GDM1 (cell line): ENCODE measurements around the gene RECK.

Source experiments
- DNase-seq: peaks from one replicate; lab custom pipeline; 2025; lab: John Stamatoyannopoulos, UW

The RECK gene

GRCh38 chr9:36138496-36138895 lies 101.8 kb downstream of the RECK start:
- no peak for DNase-seq

- DNase-seq: no peak
These were observed 102.2 kb downstream of the RECK start for GRCh38 chr9:36138901-36139300.

DNA sequence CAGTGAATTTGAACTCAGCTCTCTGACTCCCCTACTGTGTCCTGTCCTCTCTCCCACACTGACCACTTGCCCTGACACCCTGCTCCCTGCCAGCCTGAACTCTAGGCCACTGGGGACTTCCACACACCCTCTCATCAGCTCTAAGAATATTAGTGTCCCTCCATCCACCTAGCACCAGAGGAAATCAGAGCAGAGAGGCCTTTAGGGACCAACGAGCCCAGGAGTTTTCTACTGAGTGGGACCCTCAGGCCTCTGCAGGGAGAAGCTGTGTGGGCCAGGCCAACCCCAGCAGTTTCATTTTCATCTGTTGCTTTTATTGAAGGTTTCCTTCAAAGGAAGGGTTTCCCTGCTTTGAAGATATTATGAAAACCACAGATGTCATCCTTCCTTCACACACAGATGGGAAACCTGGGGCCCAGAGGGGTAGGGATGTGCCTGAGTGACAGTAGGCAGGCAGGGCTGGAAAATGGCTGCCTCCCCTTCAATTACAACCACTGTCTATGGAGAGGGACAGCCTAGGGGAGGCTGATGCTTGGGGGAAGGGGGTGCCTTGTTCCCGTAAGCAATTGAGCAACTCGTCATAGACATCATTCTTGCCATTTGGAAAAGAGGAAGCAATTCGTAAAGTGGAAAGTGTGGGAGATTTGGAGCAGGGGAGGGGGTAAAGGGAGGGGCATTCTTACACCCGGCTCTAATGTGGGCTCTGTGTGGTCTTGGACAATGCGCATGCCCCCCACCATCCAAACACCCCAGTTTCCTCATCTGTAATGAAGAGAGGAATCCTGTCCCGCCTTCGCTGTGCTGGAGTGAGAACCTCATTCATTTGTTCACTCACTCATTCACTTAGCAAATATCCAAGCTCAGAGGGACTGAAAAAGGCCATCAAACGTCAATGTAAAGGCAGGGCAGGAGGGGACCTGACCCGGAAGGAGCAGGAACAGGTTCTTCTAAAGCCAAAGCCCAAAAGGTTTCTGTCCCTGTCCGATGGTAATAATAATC lies 103.7 kb downstream of the RECK start:
- no peak for DNase-seq

DNA sequence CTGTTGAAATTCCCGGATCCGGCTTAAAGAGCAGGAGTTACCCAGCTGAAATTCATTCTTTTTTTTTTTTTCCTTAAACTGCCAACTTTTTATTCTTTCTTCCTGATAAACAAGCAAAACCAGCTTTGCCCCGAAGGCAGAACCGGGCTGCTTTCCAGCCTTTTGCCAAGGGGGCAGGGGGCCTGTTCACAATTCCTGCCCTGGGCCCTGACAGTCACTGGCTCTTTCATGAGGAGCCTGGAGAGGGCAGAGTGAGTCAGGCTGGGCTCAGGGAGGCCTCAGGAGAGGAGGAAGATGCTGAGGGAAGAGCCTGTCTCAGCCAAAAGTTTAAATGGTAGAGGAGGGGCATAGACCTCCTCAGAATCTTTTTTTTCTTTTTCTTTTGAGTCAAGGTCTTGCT lies 104.6 kb downstream of the RECK start:
- no peak for DNase-seq

DNA sequence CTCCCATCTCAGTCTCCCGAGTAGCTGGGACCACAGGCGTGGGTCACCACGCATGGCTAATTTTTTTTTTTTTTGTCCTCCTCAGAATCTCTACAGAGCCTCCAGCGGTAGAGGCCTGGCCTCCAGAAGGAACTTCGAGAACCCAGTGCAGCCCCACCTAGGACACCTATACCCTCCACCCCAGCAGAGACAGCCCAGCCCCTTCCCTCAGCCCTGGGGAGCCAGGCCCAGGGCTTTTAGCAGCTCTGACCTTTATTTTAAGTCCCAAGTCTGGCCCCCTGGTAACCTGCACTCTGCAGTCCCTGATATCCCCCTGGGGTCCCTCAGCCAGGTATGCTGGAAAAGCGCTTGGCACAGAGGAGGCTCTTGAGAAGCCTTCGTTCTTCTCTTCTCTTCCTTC lies 105.0 kb downstream of the RECK start:
- no peak for DNase-seq

DNA sequence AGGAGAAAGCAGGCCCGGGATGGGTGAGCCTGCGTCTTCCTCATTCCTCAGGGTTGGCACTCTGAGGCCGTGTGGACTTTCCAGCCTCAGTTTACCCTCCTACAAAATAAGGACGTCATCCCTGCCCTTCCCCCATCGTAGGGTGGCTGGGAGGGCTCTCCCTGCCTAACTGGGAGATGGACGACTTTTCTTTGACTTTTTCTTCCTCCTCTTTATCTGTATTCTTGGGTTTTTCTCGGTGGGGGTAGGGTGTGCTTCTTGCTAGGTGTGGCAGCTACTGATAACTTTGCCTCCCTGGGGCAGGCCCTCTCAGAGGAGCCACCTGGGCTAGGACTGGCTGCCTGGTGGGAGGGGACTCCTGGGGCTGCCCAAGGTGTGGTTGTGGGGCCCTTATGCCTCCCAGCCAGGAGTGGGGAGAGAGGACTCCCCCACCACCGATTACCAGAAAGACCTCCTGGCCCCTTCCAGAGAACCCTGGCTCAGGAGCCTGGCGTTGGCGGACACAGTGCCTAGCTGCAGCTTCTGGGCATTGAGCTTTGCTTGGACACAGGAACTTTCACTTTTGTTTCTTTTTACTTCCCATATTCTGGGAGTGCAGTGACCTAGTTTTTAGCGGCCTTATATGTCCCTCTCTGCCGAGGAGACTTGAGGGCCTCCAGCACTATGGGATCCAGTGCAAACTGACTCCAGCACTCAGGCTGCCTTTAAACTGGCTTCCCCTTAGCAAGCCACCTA lies 106.0 kb downstream of the RECK start:
- peak; percentile 30 for DNase-seq

GRCh38 chr9:36143245-36143641 lies 106.5 kb downstream of the RECK start:
- no peak for DNase-seq

DNA sequence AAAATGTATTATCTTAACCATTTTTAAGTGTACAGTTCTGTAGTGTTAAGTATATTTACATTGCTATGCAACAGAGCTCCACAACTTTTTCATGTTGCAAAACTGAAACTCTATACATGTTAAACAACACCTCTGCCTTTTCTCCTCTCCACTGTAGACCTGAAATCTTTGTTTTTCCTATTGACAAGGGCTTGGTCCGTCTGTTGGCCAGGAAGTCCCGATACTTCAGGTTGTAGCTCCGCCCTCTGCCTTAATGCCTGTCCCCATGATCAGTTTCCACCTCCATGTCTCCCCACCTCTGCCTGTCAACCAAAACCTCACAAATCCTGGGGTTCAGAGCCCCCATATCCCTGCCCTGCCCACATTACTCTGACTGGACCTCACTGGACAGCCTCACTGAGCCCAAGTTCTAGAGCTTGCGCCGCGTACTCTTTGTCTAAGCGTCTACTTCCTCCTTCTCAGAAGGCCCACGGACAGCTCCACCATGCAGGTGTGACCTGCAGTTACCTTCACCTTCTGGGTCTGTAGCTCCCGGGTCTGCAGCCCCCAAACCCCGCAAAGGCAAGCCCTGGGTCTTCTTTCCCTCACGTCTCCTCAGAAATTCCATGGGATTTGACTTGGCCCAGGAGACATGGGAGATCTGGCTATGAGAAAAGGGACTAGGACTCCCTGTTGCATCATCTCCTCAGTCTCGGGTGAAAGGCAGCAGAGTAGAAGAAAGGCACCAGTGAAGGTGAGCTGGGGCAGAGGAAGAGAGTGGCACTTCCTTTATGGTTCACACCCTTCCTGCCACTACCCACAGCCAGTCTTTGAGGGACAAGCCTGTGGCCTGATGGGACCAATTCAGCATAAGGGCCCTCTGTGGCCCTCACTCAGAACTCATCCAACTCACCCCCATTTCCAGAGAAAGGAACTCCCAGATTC lies 107.9 kb downstream of the RECK start:
- no peak for DNase-seq

DNA sequence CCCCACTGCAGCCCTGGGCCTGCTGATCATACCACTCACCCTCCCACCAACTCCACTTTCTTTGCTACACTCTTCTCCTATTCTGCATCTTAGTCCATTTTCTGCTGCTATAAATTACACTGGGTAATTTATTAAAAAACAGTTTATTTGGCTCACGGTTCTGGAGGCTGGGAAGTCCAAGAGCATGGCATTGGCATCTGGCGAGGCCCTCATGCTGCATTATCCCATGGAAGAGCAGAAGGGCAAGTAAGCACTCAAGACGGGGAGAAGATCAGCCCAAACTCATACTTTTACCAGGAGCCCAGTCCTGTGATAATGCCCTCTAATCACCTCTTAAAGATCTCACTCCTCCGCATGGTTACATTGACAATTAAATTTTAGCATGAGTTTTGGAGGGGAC lies 109.3 kb downstream of the RECK start:
- DNase-seq: no peak

DNA sequence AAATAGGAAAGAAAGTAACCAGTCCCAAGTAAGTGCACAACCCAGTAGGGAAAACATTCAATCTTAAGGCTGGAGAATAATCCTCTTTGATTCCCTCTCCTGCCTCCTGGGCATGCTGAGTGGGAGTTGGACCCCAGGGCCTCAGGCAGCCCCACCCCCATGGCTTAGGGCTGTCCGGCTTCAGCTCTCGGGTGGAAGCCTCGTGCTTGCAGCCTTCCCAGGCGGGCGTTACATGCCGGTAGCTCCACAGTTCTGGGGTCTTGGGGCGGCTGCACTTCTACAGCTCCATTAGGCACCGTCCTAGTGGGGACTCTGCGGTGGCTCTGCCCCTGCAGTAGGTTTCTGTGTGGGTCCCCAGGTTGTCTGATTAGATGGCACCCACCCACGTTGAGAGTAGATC lies 109.9 kb downstream of the RECK start:
- DNase-seq: no peak

DNA sequence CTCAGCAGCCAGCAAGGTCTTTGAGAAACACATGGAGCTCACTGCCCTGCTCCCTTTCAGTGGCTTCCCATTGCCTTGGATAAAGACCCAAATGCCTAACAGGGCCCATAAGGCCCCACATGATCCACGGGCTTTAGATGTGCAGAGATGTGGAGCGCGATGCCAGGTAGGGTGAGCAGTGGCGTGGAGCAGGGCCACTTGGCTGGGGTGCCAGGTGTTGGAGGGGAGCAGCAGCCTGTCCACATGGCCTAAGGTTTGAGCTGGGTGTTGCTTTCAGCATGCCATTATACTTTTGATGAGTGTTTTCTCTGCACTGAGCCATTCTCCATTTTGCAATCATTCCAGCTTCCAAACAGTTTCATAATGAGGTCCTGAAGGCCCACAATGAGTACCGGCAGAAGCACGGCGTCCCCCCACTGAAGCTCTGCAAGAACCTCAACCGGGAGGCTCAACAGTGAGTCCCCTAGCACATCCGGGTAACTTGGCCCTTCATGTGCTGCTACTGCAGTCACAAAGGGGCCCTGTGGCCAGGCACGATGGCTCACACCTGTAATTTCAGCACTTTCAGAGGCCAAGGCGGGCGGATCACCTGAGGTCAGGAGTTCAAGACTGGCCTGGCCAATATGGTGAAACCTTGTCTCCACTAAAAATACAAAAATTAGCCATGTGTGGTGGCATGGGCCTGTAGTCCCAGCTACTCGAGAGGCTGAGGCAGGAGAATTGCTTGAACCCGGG lies 110.9 kb downstream of the RECK start:
- DNase-seq: no peak

- no peak for DNase-seq
These were observed 111.8 kb downstream of the RECK start for GRCh38 chr9:36148311-36149051.

GRCh38 chr9:36149197-36149596 lies 112.5 kb downstream of the RECK start:
- DNase-seq: no peak

- no peak for DNase-seq
These were observed 114.0 kb downstream of the RECK start for GRCh38 chr9:36150574-36151315.

DNA sequence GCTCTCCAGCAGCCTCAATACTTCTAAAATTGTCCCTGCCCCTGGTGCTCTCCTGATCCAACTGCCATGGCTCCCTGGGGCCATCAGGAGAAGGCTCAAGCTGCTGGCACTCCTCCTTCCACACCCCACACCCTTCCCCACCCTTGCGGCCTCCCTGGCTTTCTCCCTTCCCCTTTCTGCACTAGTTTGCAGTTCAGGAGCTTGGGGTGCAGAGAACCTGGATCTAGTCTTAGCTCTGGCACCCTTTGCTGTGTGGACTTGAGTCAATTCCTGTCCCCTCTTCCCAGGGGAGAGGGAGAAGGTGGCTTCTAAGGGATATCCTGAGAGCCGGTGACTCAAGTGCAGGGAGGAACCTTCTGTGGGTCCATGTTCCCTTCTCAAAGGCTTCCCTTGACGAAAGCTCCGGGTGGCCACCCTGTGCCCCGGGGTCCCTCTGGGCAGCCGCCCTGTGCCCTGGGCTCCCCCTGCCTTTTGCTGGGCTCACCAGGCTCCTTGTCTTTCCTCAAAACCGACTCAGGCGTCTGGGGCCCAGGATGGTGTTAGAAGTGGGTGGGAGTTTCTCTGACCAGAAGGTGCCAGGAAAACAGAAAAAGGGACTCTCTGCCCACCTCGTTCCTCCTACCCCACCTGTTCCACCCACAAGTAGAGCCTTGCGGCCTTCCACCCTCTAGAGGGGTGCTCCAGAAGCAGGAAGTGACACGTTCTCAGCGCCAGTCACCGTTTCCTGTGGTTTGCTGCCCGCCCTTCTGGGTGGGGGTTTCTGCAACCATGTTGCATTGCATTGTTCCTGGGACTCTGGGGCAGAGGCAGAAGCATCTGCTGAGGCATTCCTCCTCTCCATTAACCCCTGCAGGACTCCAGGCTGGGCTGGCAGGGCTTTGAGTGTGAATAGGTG lies 114.8 kb downstream of the RECK start:
- DNase-seq: peak; percentile 88

DNA sequence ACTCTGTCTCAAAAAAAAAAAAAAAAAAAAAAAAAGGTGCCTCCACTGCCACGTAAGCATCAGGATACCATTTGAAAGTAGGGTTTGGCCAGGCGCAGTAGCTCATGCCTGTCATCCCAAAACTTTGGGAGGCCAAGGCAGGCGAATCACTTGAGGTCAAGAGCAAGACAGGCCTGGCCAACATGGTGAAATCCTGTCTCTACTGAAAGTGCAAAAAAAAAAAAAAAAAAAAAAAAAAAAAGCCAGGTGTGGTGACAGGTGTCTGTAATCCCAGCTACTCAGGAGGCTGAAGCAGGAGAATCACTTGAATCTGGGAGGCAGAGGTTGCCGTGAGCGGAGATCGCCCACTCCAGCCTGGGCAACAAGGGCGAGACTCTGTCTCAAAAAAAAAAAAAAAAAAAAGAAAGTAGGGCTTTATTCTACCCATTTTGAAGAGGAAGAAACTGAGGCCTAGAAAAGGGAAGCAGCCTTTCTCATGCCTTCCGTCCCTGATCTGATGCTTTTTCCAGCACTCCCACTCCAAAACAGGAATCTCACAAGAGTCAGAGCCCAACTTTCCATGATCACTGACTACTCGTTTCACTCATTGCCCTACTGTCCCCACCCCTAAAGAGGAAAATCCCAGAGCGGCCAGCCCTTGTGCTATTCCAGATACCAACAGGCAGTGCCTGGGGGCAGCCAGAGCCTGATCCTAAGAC lies 116.2 kb downstream of the RECK start:
- no peak for DNase-seq

GRCh38 chr9:36153746-36154145 lies 117.0 kb downstream of the RECK start:
- DNase-seq: no peak

DNA sequence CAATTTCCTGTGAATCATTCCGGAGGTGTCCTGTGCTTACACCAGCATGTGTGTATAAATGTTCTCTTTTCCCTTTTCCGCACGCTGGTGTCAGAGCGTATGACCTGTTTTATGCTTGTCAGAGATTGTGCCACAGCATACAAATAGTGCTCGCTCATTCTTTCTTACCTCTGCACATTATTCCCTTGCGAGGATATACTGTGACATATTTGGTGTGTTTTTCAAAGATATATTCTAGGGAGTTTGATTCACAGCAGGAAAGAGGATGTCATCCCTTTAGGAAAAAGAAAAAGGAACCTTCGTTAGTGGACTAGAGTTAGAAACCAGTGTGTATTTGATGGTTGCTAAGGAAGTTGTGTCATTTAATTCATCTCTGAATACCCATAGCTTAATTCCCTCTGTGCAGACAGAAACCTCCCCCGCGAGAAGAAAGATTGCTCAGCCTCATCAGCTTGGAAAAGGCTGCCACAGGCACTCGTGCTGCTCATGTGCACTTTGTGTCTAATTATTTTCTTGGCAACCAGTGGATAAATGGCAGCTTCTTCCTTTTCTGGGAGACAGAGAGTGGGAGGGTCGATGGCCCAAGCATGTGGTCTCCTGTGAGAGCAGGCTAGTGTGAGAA lies 117.7 kb downstream of the RECK start:
- no peak for DNase-seq
